Bronchial smooth muscle cell (primary cell): ENCODE measurements around the gene LY6G6D. TPM values are rescaled to one million over a fixed set of nuclear protein-coding genes. Genes with fewer than 3 reads are reported as not detected.

Experiments used
- total RNA-seq: library from RNA; depleted of rRNA; stranded (reverse); fragments of >200 nt; gene quantifications from 2 replicates; pipeline ENCODE4 v1.2.1, GENCODE V29; 2014

LY6G6D gene
- 0.47 TPM in 1 of 2 replicates, not detected in the other for total RNA-seq

DNA sequence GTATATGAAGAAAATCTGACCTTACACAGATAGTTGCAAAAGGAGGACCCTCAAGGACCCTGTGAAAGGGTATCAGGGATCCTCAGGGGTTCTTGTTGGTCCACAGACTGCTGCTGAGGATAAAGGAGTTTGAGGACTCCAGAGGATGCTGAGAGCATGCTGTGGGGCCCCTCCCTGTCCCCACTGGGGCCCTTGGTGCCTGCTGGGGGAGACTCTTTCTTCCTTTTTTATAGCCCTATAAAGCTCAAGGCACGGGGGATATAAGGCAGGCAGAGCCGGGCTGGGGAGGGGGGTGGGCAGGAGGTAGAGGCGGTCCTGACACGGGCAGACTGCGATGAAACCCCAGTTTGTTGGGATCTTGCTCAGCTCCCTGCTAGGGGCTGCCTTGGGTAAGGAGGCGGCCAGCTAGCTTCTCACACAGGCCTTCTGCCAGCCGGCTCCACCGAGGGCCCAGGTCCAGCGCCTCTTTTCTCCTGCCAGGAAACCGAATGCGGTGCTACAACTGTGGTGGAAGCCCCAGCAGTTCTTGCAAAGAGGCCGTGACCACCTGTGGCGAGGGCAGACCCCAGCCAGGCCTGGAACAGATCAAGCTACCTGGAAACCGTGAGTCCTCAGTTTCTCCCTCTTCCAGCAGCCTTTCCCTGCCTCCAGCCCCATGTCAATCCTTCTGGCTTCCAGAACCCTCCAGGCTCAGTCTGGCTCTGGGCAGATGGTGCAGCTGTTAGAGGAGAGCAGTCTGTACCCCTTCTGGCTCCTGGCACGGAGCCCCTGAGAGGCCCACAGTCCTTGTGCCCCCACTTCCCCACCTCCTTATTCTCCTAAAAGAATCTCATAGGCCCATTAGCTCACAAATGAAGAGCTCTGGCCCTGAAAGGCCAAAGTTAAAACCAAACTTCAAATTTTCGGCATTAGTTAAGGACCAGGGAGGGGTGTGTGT is at the start of gene LY6G6D:
TSS of gene LY6G6D (plus strand) at position 327 of the 937 bp plus-strand sequence. CDS start at position 335, 8 bp downstream.

GRCh38 chr6:31665501-31666336 is 49.4 kb upstream of the LY6G6D start, which contains the start of gene CSNK2B:
CSNK2B (plus strand) TSS chr6:31666080; CDS start chr6:31666832, 752 bp downstream.

DNA sequence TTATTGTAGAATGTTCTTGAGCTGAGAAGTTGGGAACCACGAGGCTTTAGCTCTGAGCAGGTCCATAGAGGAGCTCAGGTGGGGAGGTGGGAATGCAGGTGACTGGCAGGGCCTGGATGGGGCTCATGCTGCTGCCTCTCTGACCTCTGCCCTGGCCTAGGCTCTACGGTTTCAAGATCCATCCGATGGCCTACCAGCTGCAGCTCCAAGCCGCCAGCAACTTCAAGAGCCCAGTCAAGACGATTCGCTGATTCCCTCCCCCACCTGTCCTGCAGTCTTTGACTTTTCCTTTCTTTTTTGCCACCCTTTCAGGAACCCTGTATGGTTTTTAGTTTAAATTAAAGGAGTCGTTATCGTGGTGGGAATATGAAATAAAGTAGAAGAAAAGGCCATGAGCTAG is 45.5 kb upstream of the LY6G6D start, which contains the start of gene LY6G5B:
TSS of gene LY6G5B (plus strand) at position 301 of the 400 bp plus-strand sequence. CDS start 975 bp downstream, outside the sequence.

GRCh38 chr6:31680226-31681134 is 34.7 kb upstream of the LY6G6D start, which contains the start of gene LY6G5C:
LY6G5C (minus strand) TSS chr6:31681067; CDS start chr6:31680373, 694 bp downstream.

GRCh38 chr6:31702819-31703716 is 12.1 kb upstream of the LY6G6D start, which contains the start of gene ABHD16A:
ABHD16A (minus strand) TSS chr6:31703324; CDS start chr6:31703281, 43 bp downstream.

DNA sequence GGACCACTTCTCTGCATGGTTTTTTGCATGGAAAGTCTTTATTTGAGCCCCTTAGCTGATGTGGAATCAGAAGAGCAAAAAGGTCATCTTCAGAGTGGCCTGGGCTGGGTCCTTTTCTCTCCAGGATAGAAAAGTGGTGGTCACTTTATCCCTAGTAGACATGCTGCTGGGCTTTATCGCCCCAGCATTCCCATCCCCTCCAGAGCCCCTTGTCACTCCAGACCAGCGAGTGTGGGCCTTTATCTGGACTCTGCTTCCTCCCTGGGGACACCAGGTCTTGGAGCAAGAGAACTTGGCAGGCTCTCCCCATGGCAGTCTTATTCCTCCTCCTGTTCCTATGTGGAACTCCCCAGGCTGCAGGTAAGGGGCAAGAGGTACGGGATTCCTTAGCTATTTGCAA is 8.5 kb upstream of the LY6G6D start, which contains the start of gene LY6G6F:
TSS of gene LY6G6F (plus strand) at position 268 of the 400 bp plus-strand sequence. CDS start at position 309, 41 bp downstream.

DNA sequence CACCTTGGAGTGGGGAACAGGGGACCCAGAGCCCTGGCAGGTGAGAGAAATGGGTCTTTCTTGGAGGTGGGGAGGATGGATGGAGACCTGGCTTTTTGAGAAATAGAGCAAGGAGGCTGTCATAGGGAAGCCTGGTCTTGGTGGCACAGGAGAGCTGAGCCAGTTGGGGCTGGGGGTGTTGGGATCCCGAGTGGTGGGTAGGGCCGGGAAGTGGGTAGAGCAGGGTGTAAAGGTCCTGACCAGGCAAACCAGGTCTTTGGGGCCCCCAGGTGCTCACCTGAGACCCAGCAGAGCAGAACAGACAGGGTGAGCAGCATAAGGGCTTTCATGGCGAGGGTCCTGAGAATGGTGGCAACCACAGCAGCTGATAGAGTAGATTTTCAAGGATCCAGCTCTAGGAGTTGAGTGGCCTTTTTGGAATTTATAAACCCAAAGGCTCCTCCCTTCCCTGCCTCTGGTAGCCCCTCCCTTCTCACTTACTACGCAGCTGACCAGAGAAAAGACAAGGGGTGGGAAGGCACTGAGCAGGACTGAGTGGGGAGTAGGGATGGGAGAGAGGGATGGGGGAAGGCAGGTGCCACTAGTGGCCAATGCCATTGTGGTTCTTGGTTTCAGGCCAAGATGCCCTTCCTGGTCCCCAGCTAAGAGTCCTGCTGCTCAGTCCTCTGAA is 6.3 kb downstream of the LY6G6D start, which contains the start of gene LY6G6C:
TSS of gene LY6G6C (minus strand) at position 396 of the 670 bp plus-strand sequence. CDS start at position 329, 67 bp downstream.

GRCh38 chr6:31723245-31723979 is 8.3 kb downstream of the LY6G6D start, which contains the start of gene MPIG6B:
MPIG6B (plus strand) TSS chr6:31723373; CDS start chr6:31723384, 11 bp downstream.

DNA sequence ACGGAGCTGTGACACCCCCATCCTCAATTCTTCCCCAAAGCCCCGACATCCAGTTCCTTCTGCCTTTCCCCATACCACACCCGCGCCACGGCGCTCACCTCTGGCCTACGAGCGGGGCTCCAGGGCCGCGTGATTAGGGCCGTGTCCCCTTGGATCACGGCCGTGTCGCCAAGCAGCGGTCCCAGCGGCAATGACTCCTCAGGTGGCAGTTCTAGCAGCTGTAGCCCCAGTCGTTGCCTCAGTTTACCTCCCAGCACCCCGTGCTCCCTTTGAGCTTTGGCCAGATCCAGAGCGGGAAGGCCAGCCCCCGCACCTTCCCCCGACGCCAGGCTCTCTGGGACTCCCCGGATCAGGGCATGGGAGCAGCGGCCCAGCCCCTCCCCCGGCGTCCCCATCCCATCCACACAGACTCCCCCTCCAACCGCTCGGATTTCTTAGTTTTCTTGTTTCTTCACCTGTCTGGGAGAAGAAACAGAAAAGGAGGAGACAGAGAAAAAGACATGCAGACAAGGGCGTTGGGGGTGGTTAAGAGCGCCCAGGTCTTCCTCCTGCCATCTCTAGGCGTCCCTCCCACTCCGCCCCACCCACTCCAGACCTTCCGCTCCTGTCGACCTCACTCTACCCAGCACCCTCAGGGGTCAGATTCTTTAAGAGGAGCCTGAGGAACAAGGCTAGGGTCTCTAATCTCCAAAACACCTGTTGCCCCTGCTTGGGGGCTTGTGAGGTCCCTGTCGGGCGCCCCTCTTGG is 13.8 kb downstream of the LY6G6D start, which contains the start of gene DDAH2:
TSS of gene DDAH2 (minus strand) at position 533 of the 748 bp plus-strand sequence. CDS start at position 395, 138 bp downstream.

DNA sequence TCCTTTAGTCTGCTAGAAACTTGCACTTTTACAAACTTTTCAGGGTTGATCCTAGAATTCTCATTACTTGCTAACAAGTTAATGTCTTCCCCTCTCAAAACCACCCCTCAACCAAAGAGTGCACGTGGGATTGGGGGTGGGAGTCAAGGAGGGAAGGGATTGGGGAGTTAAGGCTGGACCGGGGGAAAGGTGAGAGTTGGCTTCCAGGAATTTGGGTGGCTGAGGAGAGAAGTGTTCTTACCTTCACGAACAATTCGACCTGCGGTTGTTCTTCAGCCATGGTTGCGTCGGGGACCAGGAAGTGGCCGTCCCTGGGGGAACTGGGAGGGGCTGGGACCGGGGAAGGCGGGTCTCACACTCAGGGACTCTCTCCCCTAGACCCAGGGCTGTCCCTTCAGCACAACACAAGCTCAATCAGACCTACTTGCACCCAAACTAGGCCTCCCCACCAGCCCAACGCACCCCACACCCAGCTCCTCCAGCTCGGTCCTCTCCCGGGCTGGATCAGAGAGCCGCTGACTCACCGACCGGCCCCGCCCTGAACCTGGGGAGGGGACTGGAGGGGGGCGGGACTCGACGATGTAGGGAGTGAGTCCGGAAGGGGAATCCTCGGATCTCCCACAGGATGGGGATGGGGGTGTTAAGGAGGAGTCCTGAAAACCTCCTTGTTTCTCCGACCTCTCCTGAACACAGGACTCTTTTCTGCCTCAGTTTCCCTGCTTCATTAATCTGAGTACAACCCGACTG is 21.0 kb downstream of the LY6G6D start, which contains the start of gene CLIC1:
TSS of gene CLIC1 (minus strand) at position 510 of the 747 bp plus-strand sequence. CDS start at position 280, 230 bp downstream.

GRCh38 chr6:31739639-31740396 is 24.7 kb downstream of the LY6G6D start, which contains the start of gene MSH5:
MSH5 (plus strand) TSS chr6:31740005; CDS start chr6:31740467, 462 bp downstream.

DNA sequence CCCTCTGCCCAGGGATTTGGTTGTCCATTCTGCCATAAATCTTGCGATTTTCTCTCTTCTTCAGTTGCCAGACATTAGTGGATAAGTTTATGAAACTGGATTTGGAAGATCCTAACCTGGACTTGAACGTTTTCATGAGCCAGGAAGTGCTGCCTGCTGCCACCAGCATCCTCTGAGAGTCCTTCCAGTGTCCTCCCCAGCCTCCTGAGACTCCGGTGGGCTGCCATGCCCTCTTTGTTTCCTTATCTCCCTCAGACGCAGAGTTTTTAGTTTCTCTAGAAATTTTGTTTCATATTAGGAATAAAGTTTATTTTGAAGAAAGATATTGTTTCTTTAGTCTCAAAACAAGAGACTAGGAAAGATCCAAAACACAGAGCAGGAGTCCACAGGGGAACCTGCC is 47.2 kb downstream of the LY6G6D start, which contains the start of gene SAPCD1:
TSS of gene SAPCD1 (plus strand) at position 301 of the 400 bp plus-strand sequence. CDS start 399 bp downstream, outside the sequence.

